H1 (cell line): ENCODE measurements around the gene FGGY.

Experiments
- CTCF ChIP-seq, 3 experiments: IDR thresholded peaks; 1 replicate in 2 of 3; 2 replicates in 1 of 3; pipeline versions ENCODE4 v1.5.1 to v1.6.1; 2011; ENCODE audit warnings: low read length in 3 of 3, mild to moderate bottlenecking in 3 of 3, inconsistent platforms in 2 of 3, low read depth in 1 of 3, moderate library complexity in 1 of 3; ENCODE audit not compliant: insufficient read depth in 1 of 3; ENCODE audit errors: control extremely low read depth in 1 of 3
- EZH2 ChIP-seq: fragments of 200-600 bp; sonication (generic); IDR thresholded peaks from 2 replicates; pipeline ENCODE4 v1.7.1; 2012; ENCODE audit warnings: low read depth, mild to moderate bottlenecking, moderate library complexity, low read length, inconsistent platforms; ENCODE audit not compliant: severe bottlenecking
- JUND ChIP-seq: IDR thresholded peaks from 2 replicates; pipeline ENCODE4 v1.6.1; 2011; ENCODE audit warnings: mild to moderate bottlenecking, improper control_type of control experiment, low read length
- KDM5A ChIP-seq: fragments of 200-600 bp; IDR thresholded peaks from 2 replicates; pipeline ENCODE4 v1.7.1; 2012; ENCODE audit warnings: mild to moderate bottlenecking, low read length, inconsistent platforms, mixed read lengths
- POLR2A ChIP-seq, 2 experiments: IDR thresholded peaks; 1 replicate in 1 of 2; 2 replicates in 1 of 2; pipeline ENCODE4 v1.6.1; 2011; ENCODE audit warnings: low read depth in 2 of 2, low read length in 2 of 2, mild to moderate bottlenecking in 2 of 2; ENCODE audit errors: control extremely low read depth in 1 of 2
- POLR2AphosphoS5 ChIP-seq: IDR thresholded peaks from 2 replicates; pipeline ENCODE4 v1.6.1; 2011; ENCODE audit warnings: low read depth, low read length
- RNF2 ChIP-seq: fragments of 200-900, 300-1000 bp; sonication (generic); IDR thresholded peaks from 2 replicates; pipeline ENCODE4 v1.7.1; 2016; ENCODE audit warnings: borderline replicate concordance, low read depth, mild to moderate bottlenecking, antibody characterized with exemption, low read length; ENCODE audit not compliant: poor library complexity, severe bottlenecking; ENCODE audit errors: missing control alignments
- SIX5 ChIP-seq: IDR thresholded peaks from 2 replicates; pipeline ENCODE4 v1.6.1; 2011; ENCODE audit warnings: mild to moderate bottlenecking, low read depth, low read length
- SRF ChIP-seq: IDR thresholded peaks from 2 replicates; pipeline ENCODE4 v1.6.1; 2011; ENCODE audit warnings: mild to moderate bottlenecking, low read depth, low read length, moderate library complexity
- TAF1 ChIP-seq: IDR thresholded peaks from 2 replicates; pipeline ENCODE4 v1.6.1; 2011; ENCODE audit warnings: mild to moderate bottlenecking, low read depth, low read length
- YY1 ChIP-seq: IDR thresholded peaks from 2 replicates; pipeline ENCODE4 v1.6.1; 2011; ENCODE audit warnings: low read depth, mild to moderate bottlenecking, low read length
- ZNF274 ChIP-seq: IDR thresholded peaks from 2 replicates; pipeline ENCODE4 v1.7.0; 2012; ENCODE audit warnings: low read length, borderline replicate concordance; ENCODE audit errors: extremely low read depth
- TF ChIP-seq, protein P1 (sequence below): IDR thresholded peaks from 2 replicates; pipeline ENCODE4 v1.6.1; 2012; ENCODE audit warnings: low read length, inconsistent platforms

DNA sequence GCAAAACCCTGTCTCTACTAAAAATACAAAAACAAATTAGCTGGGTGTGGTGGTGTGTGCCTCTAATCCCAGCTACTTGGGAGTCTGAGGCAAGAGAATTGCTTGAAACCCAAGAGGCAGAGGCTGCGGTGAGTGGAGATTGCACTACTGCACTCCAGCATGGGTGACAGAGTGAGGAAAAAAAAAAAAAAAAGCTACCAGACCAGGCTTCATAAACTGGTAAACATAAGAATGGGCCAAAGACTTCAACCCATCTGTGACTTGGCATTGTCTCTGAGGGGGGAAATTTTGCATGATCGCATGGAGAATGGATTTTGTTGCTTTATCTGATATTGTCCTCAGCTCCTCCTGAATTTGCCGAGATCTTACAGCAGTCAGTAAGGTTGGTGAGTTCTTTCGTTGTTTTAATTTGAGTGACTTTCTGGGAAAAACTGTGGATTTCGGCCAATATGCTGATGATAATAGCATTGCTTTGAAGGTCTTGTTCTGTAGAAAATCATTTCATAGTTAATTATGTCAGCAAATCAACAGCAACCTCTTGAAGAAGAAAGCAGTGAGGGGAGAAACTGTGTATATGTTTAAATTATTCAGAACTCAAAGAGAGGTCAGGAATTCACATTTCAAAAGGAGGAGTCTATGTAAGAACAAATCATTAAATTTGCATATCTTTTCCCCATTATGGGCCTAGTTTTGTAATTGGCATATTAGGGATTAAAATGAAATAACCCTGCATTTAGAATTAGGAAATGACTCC is 13.1 kb downstream of the FGGY start:
- TF ChIP-seq RNF2 (no peak), YY1 (no peak), ZNF274 (no peak), CTCF (IDR thresholded peaks at IDR 0.05; ENCODE audit: control extremely low read depth in 1 of 3, insufficient read depth in 1 of 3, low read depth in 1 of 3, low read length in 3 of 3) (no peak), POLR2AphosphoS5 (no peak), KDM5A (no peak), POLR2A (IDR thresholded peaks at IDR 0.05; ENCODE audit: control extremely low read depth in 1 of 2, low read depth in 2 of 2, low read length in 2 of 2) (no peak), EZH2 (no peak), SIX5 (no peak), SRF (no peak), JUND (no peak), TAF1 (no peak)
- TF ChIP-seq, protein P1, sequence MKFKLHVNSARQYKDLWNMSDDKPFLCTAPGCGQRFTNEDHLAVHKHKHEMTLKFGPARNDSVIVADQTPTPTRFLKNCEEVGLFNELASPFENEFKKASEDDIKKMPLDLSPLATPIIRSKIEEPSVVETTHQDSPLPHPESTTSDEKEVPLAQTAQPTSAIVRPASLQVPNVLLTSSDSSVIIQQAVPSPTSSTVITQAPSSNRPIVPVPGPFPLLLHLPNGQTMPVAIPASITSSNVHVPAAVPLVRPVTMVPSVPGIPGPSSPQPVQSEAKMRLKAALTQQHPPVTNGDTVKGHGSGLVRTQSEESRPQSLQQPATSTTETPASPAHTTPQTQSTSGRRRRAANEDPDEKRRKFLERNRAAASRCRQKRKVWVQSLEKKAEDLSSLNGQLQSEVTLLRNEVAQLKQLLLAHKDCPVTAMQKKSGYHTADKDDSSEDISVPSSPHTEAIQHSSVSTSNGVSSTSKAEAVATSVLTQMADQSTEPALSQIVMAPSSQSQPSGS, result no peak
